HL-60/S4 treated with retinoic acid at 250 ng/mL for 4 days and 3 days (cell line): ENCODE data around the gene MLH1.

ENCODE experiments used
- in situ Hi-C: fragments of 300-500 bp; cut with MboI; formaldehyde crosslinking; loops from 2 replicates; pipeline ENCODE4 v1.7.0; 2022; ENCODE audit warnings: low sequenced_read_pairs

The MLH1 gene

GRCh38 chr3:37087870-37088269 lies 94.6 kb downstream of the MLH1 start:
- in situ Hi-C loops, result no loop called here

DNA sequence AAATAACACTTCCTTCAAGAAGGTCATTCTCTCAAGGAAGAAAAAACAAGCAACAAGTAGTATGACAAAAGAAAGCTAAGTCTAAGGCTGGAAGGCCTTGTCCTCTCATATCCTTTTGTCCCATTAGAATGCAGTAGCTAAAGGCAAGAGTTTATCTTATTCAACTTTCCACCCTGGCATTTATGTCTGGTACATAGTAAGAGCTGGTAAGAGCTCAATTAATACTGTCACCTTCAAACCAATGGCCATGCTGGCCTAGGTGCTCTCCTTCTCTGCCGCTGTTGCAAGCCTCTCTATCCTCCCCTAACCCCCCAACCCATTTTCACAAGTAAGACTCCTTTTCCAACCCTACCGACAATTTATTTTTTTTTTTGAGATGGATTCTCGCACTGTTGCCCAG lies 99.2 kb downstream of the MLH1 start:
- in situ Hi-C loops, result no loop called here

- in situ Hi-C loops, result no loop called here
Observed at GRCh38 chr3:37093481-37093880, 100.2 kb downstream of the MLH1 start.

GRCh38 chr3:37094636-37095035 lies 101.3 kb downstream of the MLH1 start:
- in situ Hi-C loops, result no loop called here

GRCh38 chr3:37096288-37096687 lies 103.0 kb downstream of the MLH1 start:
- in situ Hi-C loops, result no loop called here

- in situ Hi-C loops, result no loop called here
Observed at GRCh38 chr3:37096975-37097374, 103.7 kb downstream of the MLH1 start.

DNA sequence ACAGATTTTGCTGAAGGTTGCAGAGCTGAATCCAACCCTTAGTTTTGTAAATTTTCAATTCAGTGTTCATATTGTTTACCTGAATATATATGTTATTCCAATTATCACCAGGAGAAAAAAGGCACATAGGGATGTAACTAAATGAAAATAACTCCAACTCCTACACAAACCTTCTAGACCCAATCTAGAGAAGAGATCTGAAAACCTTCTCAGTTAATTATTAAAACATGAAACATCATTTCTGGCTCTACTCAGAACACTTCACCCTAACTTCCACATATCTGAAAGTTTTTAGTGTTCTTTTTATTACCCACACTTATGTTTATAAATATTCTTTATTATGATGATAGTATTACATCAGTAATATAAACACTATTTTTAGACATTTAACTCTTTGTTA lies 104.5 kb downstream of the MLH1 start:
- in situ Hi-C loops, result no loop called here

DNA sequence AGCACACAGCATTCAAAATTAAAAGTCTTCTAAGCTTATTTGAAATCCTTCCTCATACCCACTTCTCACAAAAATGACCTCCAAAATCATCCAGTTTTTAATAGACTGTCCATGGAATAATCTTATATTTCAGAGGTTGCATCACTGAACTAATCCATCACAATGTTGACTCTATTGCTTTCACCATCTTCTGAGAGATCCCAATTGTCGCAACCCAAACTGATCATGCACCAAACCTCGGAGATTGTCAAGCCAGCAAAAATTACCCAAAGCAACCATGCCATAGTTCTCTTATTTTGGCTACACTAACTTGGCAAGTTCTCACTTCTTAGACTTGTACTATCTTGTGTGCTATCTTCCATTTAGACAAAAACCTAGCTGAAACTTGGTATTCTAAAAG lies 105.6 kb downstream of the MLH1 start:
- in situ Hi-C loops, result no loop called here

DNA sequence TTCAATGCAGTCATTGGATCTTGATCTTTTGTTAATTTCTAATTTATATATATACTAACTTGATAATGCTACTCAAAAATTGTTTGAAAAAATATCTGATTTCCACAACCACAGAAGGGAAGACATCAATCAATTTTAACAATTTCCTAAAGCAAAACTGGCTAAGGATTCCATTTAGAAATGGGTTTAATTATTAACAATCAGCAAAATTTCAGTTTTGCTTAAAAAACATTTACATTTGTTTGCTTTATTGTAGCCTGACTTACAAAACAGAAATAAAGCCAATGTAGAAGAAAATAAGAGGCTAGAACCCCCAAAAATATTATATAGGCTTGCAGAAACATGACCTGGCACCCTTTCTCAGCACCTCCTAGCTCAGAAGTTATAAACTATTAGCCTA lies 106.2 kb downstream of the MLH1 start:
- in situ Hi-C loops, result no loop called here

GRCh38 chr3:37100411-37100810 lies 107.1 kb downstream of the MLH1 start:
- in situ Hi-C loops, result no loop called here
